Measurements from ENCODE around the gene TMEM132D. TPM values are rescaled to one million over a fixed set of nuclear protein-coding genes. Genes with fewer than 3 reads are reported as not detected.
A peak's percentile ranks its signal among the peaks of the same experiment; 100 is the strongest.

The TMEM132D gene
- total RNA-seq, 3 donors from 2014 or later: 0.09 to 0.24 (median 0.12) TPM

- Histone ChIP-seq H3K9me3 (no peaks in the 10 kb centered on the region), H3K4me3 (no peak overlapping the region)
- peak in 1 of 3 donors; percentile 17 for DNase-seq
These were observed 243.7 kb downstream of the TMEM132D start for GRCh38 chr12:129659961-129660622.

GRCh38 chr12:129657179-129657578, 246.6 kb downstream of the TMEM132D start:
- H3K9me3 ChIP-seq: no peaks in the 10 kb centered on the region
- H3K36me3 ChIP-seq (ENCODE audit: low read depth): no peaks in the 10 kb centered on the region
- H3K4me1 ChIP-seq (ENCODE audit: low read depth): no peaks in the 10 kb centered on the region
- no peak overlapping the region for H3K4me3 ChIP-seq
- DNase-seq (no peak), ATAC-seq (no peak)
- intact Hi-C loops (cut with DNase I, micrococcal nuclease): no loop called here
- no peak for TF ChIP-seq CTCF (IDR thresholded peaks at IDR 0.05)

More at GRCh38 chr12:129659961-129660622, 243.7 kb downstream of the TMEM132D start:
- peak; percentile 95 for ATAC-seq
- no peaks in the 10 kb centered on the region for H3K4me1 ChIP-seq (ENCODE audit: low read depth)
- TF ChIP-seq CTCF (IDR thresholded peaks at IDR 0.05): no peak
- H3K36me3 ChIP-seq (ENCODE audit: low read depth): no peaks in the 10 kb centered on the region
- intact Hi-C loops (cut with DNase I, micrococcal nuclease): no loop called here

GRCh38 chr12:129651951-129652350, 251.9 kb downstream of the TMEM132D start:
- no peak for TF ChIP-seq CTCF (IDR thresholded peaks at IDR 0.05)

GRCh38 chr12:129641926-129642325, 261.9 kb downstream of the TMEM132D start:
- peak; percentile 19 for ATAC-seq

More at GRCh38 chr12:129651951-129652350, 251.9 kb downstream of the TMEM132D start:
- Histone ChIP-seq H3K4me3 (no peak overlapping the region), H3K36me3 (ENCODE audit: low read depth) (no peaks in the 10 kb centered on the region), H3K4me1 (ENCODE audit: low read depth) (no peaks in the 10 kb centered on the region), H3K9me3 (no peaks in the 10 kb centered on the region)
- DNase-seq: no peak
- ATAC-seq: no peak
- intact Hi-C loops (cut with DNase I, micrococcal nuclease): no loop called here

GRCh38 chr12:129635021-129635685, 268.7 kb downstream of the TMEM132D start:
- Histone ChIP-seq H3K9me3 (no peaks in the 10 kb centered on the region), H3K36me3 (ENCODE audit: low read depth) (no peaks in the 10 kb centered on the region), H3K4me1 (ENCODE audit: low read depth) (no peaks in the 10 kb centered on the region), H3K4me3 (no peak overlapping the region)
- intact Hi-C loops (cut with DNase I, micrococcal nuclease): no loop called here
- TF ChIP-seq CTCF (IDR thresholded peaks at IDR 0.05): no peak
- DNase-seq (no peak), ATAC-seq (no peak)

More at GRCh38 chr12:129641926-129642325, 261.9 kb downstream of the TMEM132D start:
- Histone ChIP-seq H3K4me3 (no peak overlapping the region), H3K36me3 (ENCODE audit: low read depth) (no peaks in the 10 kb centered on the region), H3K4me1 (ENCODE audit: low read depth) (no peaks in the 10 kb centered on the region), H3K9me3 (no peaks in the 10 kb centered on the region)
- TF ChIP-seq CTCF (IDR thresholded peaks at IDR 0.05): no peak
- DNase-seq: no peak
- intact Hi-C loops (cut with DNase I, micrococcal nuclease): no loop called here

All from mucosa of descending colon (tissue), 3 donors.